GM18868 (cell line): ENCODE data around the gene LRRC10B.
"Not testable (repeated sequence)": the region's sequence is repeated elsewhere in the genome, so short reads cannot be mapped to it uniquely, and the experiment has no call there.

Experiments
- ATAC-seq: cut with Tn5 transposase; IDR thresholded peaks from one replicate; pipeline ENCODE4 v1.9.1; 2021; ENCODE audit warnings: mild to moderate bottlenecking, moderate library complexity; ENCODE audit not compliant: unreplicated experiment

The LRRC10B gene

DNA sequence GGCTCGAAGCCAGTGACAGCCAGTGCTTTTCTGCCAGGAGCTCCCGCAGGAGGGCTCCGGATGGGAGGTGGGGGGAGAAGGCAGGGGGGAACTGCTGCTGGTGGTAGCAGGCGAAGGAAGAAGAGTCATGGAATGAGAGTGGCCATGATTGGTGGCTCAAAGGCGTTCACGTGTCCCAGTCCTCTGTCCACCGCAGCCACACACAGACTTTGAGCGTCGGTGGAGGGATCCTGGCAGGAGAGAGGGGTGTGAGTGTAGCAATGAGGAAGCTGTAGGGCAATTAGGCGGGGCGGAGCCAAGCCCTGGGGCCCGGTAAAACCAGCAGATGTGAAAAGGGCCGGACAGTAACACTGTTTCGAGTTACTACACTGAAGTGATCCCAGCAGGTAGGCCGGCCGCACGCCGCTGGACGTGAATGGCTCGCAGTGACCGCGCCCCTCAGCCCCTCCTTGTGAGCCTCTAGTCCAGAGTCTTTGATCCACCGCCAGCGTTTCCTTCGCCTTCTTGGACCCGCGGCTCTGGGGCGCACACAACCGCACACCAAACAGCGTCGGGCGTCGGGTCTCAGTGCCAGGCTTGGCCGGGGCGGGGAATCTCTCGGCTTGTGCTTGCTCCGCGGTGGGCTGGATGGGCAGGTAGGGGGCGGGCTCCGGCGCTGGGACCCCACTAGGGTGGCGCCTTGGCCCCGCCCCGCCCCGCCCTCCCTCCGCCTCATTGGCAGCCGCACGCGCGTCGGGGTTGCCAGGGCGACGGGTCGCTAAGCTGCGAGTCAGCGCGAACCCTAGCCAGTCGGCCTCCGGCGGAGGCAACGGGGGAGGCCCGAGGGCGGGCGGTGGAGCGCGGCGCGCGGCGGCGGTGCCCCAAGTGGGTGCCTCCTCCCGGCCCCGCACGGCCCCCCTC, at the start of gene LRRC10B:
TSS of gene LRRC10B (plus strand) at position 788 of the 900 bp plus-strand sequence. CDS start 250 bp downstream, outside the sequence.
- no peak for ATAC-seq

DNA sequence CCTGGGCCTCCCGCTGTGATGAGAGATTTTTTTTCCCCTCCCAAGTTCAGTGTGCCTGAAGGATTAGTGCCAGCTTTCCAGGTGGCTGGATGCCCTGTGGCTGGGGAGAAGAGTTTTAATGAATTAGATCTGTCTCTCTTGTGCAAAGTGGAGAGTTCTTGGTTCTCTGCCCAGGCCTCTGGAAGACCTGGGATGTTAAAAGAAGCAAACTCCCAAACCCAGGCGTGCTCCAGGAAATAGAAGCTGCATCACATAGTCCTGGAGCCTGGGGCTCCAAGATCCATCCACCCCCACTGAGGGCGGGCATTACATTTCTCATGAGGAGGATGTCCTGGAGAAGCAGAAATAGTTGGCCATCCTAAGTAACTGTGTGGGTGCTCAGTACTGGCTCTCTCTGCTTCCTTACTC, 48.1 kb upstream of the LRRC10B start:
- no peak for ATAC-seq

DNA sequence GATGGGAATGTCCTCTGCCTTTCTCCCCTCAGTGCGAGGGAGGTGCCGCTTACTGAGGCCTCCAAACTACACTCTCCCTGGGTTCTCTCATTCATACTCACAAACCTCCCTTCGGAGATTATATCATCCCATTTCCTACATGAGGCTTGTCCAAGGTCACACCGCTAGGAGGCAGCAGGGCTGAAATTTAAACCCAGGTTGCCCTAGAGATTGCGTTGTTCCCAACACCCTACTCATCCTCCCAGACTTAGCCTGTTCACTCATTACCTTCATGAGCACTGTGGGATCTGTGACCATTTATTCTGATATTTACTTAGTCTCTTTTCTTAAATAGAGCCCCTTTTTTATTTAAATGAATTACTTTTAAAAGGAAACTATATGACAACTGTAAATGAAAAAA, 47.6 kb upstream of the LRRC10B start:
- no peak for ATAC-seq

DNA sequence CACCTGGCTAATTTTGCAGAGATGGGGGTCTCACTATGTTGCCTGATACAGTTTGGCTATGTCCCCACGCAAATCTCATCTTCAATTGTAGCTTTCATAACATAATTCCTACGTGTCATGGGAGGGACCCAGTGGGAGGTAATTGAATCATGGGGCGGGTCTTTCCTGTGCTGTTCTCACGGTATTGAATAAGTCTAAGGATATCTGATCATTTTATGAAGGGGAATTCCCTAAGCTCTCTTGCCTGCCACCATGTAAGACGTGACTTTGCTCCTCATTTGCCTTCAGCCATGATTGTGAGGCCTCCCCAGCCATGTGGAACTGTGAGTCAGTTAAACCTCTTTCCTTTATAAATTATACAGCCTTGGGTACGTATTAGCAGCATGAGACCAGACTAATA, 40.9 kb upstream of the LRRC10B start:
- ATAC-seq, result not testable (repeated sequence)

DNA sequence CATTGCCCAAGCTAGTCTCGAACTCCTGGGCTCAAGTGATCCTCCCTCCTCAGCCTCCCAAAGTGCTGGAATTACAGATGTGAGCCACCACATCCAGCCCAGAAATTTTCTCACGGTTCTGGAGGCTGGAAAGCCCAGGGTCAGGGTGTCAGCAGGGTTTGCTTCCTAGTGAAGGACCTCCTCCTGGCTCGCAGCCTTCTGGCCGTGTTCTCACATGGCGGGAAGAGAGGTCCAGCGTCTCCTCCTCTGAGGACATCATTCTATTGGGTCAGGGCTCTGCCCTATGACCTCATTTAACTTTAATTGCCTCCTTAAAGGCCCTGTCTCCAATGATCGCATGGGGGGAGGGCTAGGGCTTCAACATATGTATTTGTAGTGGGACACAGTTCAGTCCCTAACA, 40.5 kb upstream of the LRRC10B start:
- ATAC-seq, result no peak

DNA sequence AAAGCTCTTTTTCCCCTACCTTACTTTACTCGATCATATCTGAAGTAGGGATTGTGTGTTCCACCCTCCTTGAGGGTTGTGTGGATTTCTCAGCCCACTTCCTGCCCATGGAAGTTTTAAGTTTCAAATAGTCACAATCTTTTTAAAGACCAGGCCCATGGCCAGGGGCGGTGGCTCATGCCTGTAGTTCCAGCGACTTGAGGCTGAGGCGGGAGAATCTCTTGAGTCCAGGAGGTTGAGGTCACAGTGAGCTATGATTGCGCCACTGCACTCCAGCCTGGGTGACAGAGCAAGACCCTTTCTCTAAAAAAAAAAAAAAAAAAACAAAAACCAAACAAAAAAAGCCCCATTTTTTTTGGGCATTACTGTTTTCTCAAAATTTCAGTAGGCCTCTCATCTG, 36.3 kb upstream of the LRRC10B start:
- no peak for ATAC-seq

DNA sequence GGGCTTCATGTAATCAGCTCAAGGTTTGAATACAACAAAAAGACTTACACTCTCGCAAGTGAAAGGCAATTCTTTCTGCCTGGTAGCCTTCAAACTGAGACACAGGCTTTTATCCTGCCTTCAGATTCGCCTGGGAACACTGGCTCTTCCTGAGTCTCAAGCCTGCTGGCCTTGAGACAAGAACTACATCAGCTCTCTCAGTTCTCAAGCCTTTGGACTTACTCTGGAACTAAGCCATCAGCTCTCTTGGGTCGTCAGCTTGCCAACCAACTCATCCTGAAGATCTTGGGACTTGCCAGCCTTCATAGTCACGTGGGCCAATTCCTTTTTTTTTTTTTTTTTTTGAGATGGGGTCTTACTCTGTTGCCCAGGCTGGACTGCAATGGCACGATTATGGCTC, 35.7 kb upstream of the LRRC10B start:
- no peak for ATAC-seq

DNA sequence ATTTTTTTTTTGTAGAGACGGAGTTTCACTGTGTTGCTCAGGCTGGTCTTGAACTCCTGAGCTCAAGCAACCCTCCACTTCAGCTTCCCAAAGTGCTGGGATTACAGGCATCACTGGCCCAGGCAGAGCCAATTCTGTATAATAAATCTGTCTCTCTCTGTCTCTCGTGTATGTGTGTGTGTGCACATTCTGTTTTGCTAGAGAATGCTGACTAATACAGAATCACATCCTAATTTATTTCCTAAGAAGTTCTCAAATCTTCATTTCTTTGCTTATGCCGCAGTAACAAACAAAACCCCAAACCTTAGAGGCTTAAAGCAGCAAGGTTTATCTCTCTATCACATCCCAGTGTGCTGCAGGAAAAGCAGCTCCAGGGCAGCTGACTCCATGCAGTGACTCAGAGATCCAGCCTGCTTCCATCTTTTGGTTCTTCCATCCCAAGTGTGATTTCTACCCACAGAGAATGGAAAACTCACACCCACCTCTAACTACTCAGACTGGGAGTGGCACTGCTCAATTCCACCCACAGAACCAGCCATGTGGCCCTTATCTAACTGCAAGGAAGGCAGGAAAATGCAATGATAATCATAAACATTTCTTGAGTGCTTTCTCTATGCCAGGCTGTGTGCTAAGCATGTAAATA, 35.1 kb upstream of the LRRC10B start:
- ATAC-seq, result no peak

DNA sequence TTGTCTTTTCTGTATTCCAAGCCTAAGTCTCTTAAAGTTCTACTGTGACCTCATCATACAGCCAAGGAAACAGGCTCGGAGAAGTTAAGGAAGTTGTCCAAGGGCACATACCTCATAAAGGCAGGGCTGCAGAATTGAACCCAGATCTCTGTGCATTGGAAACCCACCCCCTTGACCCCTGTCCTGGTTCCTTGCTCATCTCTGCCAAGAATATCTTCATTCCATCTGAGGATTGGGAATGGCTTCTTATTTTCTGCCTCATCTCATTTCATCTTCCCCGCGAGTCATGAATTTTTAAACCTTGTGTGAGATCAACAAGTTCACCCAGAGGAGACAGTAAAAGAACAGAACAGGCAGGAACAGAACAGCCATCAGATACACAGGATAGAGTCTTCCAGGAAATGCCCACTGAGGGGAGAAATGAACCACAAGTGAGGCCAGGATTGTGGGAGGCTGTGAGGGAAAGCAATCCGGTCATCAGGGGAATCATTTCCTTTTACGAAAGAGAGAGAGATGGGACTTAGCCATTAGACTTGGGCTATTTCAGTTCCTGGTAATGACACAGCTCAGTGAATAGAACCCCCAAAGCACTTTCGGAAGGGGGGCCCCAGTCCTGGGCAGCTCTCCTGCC, 34.4 kb upstream of the LRRC10B start:
- ATAC-seq, result no peak

DNA sequence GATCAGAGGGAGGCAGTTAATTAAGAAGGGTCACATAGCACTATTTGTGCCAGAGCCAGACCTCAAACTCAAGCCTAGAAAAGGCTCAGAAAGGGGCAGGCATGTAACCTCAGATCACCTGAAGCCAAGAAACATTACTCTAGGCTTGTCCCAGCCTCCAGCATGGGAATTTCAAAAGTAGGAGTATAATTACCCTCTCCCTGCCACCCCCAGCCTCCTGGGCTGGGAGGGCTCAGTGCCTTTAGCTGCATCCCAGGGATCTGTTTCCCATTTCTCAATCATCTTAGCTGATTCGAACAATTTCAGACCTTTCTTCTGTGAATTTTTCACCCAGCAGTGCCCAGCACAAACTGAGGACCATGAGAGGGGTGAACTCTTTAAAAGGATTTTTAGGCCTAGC, 33.1 kb upstream of the LRRC10B start:
- no peak for ATAC-seq

DNA sequence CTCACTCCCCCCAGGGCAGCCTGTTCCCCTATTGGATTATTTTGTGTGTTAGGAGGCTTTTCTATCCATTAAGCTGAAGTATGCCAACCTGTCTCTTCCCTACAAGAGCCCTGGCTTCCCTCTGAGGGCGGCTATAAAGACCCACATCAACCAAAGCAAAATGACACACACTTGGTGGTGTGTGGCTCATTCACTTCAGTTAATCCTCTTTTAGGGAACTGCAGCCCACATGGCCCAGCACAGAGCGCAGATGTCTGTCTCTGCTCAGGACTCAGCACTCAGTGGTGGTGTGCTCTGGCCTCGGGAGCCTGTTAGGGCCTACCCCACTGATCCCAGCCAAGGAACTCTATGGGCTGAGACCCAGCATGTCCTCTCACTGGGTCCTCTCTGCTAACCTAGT, 32.2 kb upstream of the LRRC10B start:
- ATAC-seq, result no peak

DNA sequence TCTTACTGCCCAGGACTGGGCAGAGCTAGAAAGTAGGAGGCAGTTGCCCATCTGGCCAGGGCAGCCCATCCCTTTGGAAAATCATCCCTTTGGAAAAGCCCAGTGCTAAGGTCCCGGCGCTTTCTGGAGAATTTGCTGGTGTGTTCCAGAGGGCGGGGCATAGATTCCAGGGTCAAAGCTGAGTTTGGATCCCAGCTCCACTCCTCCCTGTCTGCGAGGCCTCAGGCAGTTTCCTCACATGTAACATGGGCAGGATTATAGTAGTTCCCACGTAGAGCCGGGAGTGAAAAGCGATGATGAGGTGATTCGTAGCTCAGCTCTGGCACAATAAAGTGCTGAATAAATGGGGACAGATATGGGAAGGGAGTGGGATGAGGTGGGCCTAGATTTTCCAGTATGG, 31.4 kb upstream of the LRRC10B start:
- ATAC-seq, result no peak

DNA sequence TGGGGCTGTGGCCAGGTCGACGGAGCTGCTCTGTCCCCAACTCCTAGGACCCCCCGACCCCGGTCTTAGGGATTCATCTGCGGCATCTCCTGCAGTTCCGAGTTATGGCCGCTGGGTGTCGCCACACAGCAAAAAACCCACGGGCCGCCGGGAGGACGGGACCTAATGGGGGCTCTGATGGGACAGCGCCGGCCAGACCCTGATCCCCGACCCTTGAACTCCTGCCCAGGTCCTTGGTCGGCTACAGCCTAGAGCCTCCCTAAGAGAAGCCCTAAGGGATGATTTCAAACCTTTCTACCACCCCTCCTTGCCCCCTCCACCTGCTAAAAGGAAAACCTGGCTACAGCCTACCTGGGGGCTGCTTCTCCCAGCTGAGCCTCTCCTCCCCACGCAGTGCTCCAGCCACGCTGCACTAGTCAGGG, 30.8 kb upstream of the LRRC10B start:
- ATAC-seq, result no peak

DNA sequence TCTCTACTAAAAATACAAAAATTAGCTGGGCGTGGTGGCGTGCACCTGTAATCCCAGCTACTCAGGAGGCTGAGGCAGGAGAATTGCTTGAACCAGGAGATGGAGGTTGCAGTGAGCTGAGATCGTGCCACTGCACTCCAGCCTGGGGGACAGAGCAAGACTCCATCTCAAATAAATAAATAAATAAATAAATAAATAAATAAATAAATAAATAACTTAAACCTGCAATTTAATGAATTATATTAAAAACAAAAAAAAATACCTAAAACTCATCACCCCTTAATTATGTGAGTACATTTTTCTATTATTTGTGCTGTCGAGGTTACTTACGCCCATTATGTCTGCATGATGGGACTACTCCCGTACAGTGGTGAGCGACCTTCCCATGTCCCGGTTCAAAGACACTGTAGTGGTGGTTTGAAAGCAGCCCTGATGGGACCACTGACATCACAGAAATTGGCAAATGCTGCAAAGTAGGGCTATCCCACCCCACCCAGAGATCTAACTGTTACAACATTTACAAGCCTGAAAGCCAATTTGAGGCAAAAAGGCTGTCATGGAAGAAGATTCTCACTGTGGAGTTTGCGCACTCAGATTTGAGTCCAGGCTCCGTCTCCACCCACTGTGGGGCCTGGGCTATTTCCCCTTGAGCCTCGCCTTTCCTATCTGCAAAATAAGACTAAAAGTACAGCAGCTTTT, 29.0 kb upstream of the LRRC10B start:
- not testable (repeated sequence) for ATAC-seq

DNA sequence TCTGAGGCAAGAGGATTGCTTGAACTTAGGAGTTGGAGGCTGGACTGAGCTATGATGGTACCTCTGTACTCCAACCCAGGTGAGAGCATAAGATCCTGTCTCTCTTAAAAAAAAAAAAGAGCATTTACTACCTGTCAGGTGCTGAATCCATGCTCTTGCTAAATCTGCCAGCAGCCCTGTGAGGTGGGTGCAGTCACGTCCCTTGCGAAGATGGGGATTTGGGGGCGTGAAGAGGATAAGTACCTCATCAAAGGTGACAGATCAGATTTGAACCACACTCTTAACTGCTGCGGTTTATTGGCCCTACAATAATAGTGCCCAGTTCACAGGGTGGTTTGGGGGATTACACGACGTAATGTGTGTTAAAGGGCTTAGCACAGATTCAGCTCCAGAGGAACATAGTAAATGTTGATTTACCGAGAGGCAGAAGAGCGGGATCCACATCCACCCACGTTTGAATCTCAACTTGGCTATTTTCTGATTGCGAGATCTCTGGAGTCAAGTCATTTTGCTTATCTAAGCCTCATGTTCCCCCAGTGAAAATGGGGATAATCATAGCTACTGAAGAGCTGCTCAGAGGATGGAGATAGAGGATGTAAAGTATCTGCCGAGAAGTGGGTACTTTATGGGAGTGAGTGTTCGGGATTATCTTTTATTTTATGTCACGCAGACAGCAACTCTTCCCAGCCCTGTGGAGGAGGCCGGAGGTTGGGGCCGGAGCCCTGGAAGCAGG, 28.1 kb upstream of the LRRC10B start:
- no peak for ATAC-seq

DNA sequence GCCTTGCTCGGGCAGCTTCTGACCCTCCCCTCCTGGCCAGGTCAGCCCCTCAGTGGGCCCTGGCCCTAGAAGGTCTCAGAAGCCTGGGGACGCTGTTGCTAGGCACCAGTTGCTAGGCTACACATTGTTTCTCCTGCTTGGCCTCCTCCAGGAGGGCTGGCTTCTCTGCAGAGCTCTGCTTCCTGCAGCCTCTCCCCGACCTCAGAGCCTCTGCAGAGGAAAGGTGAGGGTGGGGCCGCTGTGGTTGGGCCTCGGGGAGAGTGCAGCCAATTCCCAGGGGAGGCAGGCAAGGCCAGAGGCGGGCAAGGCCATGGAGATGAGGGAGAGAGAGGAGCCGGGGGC, 27.6 kb upstream of the LRRC10B start:
- ATAC-seq, result no peak

DNA sequence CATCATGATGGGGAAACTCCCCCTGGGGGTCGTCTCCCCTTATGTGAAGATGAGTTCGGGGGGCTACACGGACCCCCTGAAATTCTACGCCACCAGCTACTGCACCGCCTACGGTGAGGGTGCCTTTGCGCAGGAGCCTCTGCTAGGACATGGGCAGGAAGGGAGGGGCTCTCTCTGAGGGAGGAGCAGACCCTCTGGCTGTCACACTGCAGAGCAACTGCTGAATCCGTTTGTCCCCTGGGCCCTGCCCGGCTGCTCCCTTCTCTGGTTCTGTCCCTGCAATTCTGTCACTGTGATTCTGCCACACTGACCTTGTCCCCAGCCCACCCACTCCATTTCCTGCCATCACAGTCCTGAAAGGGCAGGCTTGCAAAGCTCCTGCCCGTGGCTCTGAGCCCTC, 26.7 kb upstream of the LRRC10B start:
- no peak for ATAC-seq

DNA sequence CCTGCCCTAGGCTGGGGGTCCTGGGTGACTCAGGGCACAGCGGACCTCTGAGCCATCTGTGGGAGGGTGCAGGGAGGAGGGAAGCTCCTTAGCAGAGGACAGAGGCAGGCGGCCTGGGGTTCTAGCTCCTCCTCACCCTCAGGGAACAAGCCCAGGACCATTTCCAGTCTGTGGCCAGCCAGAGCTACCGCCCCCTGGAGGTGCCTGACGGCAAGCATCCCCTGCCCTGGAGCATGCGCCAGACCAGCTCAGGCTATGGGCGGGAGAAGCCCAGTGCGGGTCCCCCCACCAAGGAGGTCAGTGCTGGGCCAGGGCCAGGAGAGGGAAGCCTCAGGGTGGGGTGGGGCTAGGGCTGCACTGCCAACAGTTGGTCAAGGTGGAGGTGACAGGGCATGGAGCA, 26.0 kb upstream of the LRRC10B start:
- ATAC-seq, result no peak

DNA sequence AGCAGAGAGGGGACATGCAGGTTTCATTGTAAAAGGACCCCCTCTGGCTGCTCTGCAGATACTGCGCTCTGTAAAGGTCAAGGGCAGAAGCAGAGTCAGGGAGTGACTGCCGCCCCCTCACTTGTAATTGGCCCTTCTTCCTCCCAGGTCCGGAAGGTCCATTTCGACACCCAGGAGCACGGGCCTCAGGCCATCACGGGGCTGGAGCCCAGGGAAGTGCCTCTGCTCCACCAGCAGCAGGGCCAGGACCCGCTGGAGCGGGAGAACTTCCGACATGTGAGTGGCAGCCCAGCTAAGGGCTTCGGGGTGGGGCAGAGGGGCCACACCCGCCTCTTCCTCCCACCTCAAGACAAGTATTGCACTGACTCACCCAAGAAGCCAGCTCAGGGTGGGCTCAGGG, 24.0 kb upstream of the LRRC10B start:
- no peak for ATAC-seq

DNA sequence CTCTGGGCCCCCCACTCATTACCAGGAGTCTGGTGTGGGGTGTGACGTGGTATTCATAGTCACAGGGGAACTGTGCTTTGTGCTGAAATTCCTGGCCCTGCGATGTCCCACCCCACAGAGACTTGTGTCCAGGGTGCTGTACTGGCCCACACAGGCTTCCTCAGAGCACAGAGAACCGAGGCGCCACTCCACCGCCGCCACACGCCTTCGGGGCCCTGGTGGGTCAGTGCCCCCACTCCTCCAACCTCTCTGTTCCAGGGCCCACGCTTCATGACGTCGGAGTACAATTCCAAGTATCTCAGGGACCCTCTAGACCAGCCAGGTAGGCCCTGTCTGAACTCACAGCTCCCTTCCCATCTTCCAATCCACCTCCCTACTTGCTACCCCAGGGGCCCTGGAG, 23.5 kb upstream of the LRRC10B start:
- no peak for ATAC-seq
